Left ventricle myocardium superior (tissue), 1 donor: ENCODE measurements around the gene WDCP. TPM values are rescaled to one million over a fixed set of nuclear protein-coding genes. Genes with fewer than 3 reads are reported as not detected.
A peak's percentile ranks its signal among the peaks of the same experiment; 100 is the strongest.
"Not testable (repeated sequence)": the region's sequence is repeated elsewhere in the genome, so short reads cannot be mapped to it uniquely, and the experiment has no call there.

Experiments
- ATAC-seq: fragments of 200-7000 bp; cut with Tn5 transposase; one replicate; pipeline ENCODE4 v1.9.1; 2020; ENCODE audit warnings: mild to moderate bottlenecking, moderate library complexity
- DNase-seq: peaks from one replicate; pipeline ENCODE4 v3.0.0-alpha.2; 2020
- intact Hi-C: fragments of 100-400 bp; cut with micrococcal nuclease; formaldehyde crosslinking; loops from one replicate; pipeline ENCODE4 v1.11.0; 2022
- total RNA-seq: library from RNA; stranded (reverse); fragmentation: NEBNext Ultra II Directional; extraction: Animal tissue kit (Norgen Biotek cat#: 25700); gene quantifications from one replicate; pipeline ENCODE4 v1.2.1, GENCODE V29; 2021
- donor health status: DM: no; HTN: yes; CAD: no; lungs with severe emphysema.

Gene WDCP
- total RNA-seq, 1 donor from 2014 or later, result 8.0 TPM

- intact Hi-C loops, result no loop called here
- ATAC-seq (no peak), DNase-seq (no peak)
Observed at GRCh38 chr2:24075259-24075658, 28.1 kb upstream of the WDCP start.

GRCh38 chr2:24073816-24074215, 26.6 kb upstream of the WDCP start:
- intact Hi-C loops, result no loop called here
- DNase-seq (no peak), ATAC-seq (no peak)

- intact Hi-C loops, result no loop called here
- ATAC-seq (no peak), DNase-seq (no peak)
Observed at GRCh38 chr2:24072259-24072658, 25.1 kb upstream of the WDCP start.

GRCh38 chr2:24065341-24065740, 18.1 kb upstream of the WDCP start:
- no peak for ATAC-seq
- DNase-seq, result no peak
- intact Hi-C loops, result no loop called here

- ATAC-seq, result no peak
- no peak for DNase-seq
Observed at GRCh38 chr2:24058564-24059271, 11.5 kb upstream of the WDCP start.

GRCh38 chr2:24055750-24056149, 8.6 kb upstream of the WDCP start:
- intact Hi-C loops, result no loop called here
- no peak for DNase-seq
- no peak for ATAC-seq

More at GRCh38 chr2:24058564-24059271, 11.5 kb upstream of the WDCP start:
- intact Hi-C loops, result no loop called here

GRCh38 chr2:24054366-24055010, 7.3 kb upstream of the WDCP start:
- no peak for DNase-seq
- ATAC-seq, result no peak
- intact Hi-C loops, result no loop called here

GRCh38 chr2:24052951-24053350, 5.8 kb upstream of the WDCP start:
- intact Hi-C loops, result no loop called here
- no peak for DNase-seq
- no peak for ATAC-seq

GRCh38 chr2:24051833-24052232, 4.6 kb upstream of the WDCP start:
- ATAC-seq (no peak), DNase-seq (no peak)
- intact Hi-C loops, result no loop called here

GRCh38 chr2:24050041-24050979, 3.1 kb upstream of the WDCP start:
- intact Hi-C loops, result no loop called here
- DNase-seq (peak; percentile 54), ATAC-seq (peak; percentile 16)

- peak; percentile 75 for DNase-seq
- ATAC-seq, result peak; percentile 63
- intact Hi-C loops, result no loop called here
Observed at GRCh38 chr2:24049485-24050021, 2.4 kb upstream of the WDCP start, which contains the start of gene FKBP1B. FKBP1B (plus strand) TSS chr2:24049741; CDS start chr2:24049850, 109 bp downstream.

GRCh38 chr2:24048769-24049484, 1.7 kb upstream of the WDCP start:
- DNase-seq (no peak), ATAC-seq (no peak)
- intact Hi-C loops, result no loop called here

GRCh38 chr2:24047703-24048033, 477 bp upstream of the WDCP start:
- no peak for DNase-seq
- intact Hi-C loops, result no loop called here
- ATAC-seq, result no peak

GRCh38 chr2:24046599-24046929, 627 bp downstream of the WDCP start:
- DNase-seq (no peak), ATAC-seq (no peak)
- intact Hi-C loops, result no loop called here

GRCh38 chr2:24045511-24046508, 1.4 kb downstream of the WDCP start:
- no peak for DNase-seq
- no peak for ATAC-seq
- intact Hi-C loops, result no loop called here

- ATAC-seq, DNase-seq, intact Hi-C loops: not testable (repeated sequence)
Observed at GRCh38 chr2:24043133-24043532, 4.1 kb downstream of the WDCP start.

GRCh38 chr2:24040511-24040910, 6.7 kb downstream of the WDCP start:
- ATAC-seq (no peak), DNase-seq (no peak)
- intact Hi-C loops, result no loop called here
